Stomach (tissue), 4 donors: ENCODE results near the gene LRRC74A.

ENCODE experiments used
- POLR2AphosphoS5 ChIP-seq, 3 donors: sonication (generic); formaldehyde crosslinking; IDR thresholded peaks; one replicate each; pipeline ENCODE4 v1.6.1; 2016; ENCODE audit warnings: antibody characterized with exemption in 3 of 3
- TF ChIP-seq, protein P1 (sequence below), 7 experiments: fragments of 450-650 bp in 4 of 7; fragments of 200-600 bp in 3 of 7; sonication (generic) in 3 of 7; IDR thresholded peaks; one replicate each; pipeline ENCODE4 v1.5.1; 2016 to 2019; ENCODE audit warnings: antibody characterized with exemption in 7 of 7, control low read depth in 2 of 7, mild to moderate bottlenecking in 1 of 7

DNA sequence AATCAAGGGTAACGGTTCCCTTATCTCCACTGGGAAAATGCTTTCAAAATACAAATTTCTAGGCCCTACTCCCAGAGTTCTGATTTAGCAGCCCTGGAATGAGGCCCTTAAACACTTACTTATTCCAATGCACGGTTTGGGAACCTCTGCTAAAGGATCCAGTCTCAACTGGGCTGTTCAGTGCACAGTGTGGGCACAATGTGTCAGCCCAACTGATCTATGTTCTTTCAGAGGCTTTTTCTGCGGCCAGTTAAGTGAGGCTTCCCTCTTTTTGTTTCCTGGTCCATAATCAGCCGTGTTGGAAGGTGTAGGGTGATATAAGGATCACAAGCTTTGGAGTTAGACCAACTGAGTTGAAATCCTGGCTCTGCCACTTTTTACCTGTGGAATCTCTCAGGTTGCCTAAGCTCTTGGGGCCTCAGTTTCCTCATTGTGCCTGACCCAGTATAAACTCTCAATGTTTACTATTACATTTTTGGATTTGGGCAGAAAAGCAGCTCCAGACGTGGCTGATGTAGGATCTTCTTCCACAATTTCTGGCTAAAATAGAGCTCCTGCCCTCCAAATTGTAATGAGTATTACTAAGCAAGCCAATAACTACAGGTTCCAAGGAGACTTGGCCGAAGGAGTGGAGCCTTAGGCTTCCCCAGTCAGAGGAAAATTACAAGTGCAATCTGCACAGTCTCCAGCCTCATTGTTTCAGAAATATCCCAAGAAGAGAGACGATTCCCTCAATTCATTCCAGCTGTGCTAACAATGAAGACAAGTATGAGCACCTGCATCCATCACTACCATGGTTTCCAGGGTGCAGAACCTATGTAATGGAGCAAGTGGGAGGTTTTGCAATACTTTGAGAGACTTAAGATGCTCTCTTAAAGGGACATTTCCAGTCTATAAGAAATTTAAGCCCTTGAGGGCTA, 11.2 kb upstream of the LRRC74A start:
- TF ChIP-seq, protein P1, sequence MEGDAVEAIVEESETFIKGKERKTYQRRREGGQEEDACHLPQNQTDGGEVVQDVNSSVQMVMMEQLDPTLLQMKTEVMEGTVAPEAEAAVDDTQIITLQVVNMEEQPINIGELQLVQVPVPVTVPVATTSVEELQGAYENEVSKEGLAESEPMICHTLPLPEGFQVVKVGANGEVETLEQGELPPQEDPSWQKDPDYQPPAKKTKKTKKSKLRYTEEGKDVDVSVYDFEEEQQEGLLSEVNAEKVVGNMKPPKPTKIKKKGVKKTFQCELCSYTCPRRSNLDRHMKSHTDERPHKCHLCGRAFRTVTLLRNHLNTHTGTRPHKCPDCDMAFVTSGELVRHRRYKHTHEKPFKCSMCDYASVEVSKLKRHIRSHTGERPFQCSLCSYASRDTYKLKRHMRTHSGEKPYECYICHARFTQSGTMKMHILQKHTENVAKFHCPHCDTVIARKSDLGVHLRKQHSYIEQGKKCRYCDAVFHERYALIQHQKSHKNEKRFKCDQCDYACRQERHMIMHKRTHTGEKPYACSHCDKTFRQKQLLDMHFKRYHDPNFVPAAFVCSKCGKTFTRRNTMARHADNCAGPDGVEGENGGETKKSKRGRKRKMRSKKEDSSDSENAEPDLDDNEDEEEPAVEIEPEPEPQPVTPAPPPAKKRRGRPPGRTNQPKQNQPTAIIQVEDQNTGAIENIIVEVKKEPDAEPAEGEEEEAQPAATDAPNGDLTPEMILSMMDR (IDR thresholded peaks at IDR 0.05) = no peak
- TF ChIP-seq POLR2AphosphoS5 (IDR thresholded peaks at IDR 0.05) = no peak
